SK-N-DZ (cell line): ENCODE data around the gene C3orf20.
"Not testable (repeated sequence)": the region's sequence is repeated elsewhere in the genome, so short reads cannot be mapped to it uniquely, and the experiment has no call there.

Experiments used
- DNase-seq: peaks from one replicate; pipeline ENCODE4 v3.0.0-alpha.2; 2015; ENCODE audit warnings: low spot score

The C3orf20 gene

GRCh38 chr3:14794435-14794834, 119.5 kb downstream of the C3orf20 start:
- DNase-seq: no peak

GRCh38 chr3:14795996-14796395, 121.1 kb downstream of the C3orf20 start:
- no peak for DNase-seq

DNA sequence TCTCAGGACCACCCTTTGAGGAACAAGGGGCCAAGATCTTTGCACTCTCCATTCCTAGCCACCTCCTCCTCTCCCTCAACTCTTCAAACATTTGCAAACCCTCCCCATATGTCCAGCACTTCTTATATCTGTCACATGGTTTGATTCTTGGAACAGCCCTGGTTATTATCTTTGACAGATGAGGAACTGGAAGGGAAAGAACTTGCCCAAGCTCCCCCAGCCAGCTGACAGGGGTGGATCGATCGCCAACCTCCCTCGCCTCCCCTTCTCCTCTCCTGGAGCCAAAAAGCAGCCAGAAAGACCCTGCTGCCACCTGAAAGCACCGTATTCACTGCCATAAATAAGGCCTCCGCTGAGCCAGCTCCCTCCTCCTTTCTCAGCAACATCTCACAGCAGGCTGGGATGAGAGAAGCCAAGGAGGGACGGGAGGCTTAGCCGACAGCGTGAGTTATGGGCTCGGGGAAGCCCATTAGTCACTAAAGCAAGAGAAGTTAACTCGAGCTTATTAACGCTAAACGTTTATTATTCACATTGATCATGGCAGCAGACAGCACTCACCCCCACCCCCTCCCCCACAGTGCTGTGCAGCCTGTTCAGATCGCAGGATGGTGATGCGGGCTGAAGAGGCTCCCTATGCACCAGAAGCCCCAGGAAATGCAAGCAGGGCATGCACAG, 121.6 kb downstream of the C3orf20 start:
- no peak for DNase-seq

DNA sequence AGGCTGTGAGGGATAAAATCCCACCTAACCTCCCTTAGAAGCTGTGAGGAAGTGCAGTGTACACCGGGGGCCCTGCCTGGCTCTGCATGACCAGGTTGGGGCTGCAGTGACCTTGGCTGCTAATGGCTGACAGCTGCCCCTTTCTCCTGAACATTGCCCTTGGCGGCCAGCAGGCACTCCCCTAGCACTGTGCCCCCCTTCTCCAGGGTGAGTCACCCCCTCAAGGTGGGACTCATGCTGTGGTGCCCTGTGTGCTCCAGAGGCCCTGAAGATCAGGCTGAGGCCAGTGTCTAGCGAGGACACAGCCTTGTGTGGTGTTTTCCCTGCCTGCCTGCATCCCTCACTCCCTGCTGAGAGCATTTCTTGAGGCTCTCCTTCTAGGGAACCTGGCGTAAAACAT, 122.8 kb downstream of the C3orf20 start:
- DNase-seq: no peak

- DNase-seq: no peak
Observed at GRCh38 chr3:14798231-14798630, 123.3 kb downstream of the C3orf20 start.

DNA sequence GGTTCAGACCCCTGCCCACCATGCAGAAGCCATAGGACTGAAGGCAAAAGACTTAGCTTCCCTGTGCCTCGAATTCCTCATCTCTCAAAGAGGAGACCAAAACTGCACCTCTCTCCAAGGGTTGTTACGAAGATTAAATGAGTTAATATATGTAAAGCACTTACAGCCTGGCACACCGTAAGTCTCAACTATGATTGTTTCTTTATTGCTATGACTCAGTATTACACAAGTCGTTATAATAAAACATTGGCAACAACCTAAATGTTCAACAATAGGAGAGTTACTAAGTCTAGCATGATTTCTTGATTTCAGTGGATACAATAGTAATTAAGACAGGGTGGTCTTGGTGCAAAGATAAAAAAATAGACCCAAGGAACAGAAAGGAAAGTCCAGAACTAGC, 124.2 kb downstream of the C3orf20 start:
- no peak for DNase-seq

DNA sequence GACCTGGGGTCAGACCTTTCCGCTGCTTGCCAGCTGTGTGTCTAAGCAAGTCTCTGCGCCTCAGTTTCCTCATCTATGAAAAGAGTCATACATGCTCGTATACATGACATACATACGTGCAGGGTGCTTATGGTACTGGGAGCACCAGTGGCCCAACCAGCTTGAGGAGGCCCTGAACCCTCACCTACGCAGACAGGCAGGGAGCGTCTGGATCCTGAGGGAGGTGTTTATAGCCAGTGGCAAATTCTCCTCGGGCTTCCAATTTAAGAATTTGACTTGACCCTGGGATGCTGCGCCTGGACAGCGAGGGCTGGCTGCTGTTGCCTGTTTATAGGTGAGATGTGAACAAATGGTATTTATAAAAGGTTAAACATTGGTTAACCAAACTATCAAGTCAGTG, 126.1 kb downstream of the C3orf20 start:
- no peak for DNase-seq

DNA sequence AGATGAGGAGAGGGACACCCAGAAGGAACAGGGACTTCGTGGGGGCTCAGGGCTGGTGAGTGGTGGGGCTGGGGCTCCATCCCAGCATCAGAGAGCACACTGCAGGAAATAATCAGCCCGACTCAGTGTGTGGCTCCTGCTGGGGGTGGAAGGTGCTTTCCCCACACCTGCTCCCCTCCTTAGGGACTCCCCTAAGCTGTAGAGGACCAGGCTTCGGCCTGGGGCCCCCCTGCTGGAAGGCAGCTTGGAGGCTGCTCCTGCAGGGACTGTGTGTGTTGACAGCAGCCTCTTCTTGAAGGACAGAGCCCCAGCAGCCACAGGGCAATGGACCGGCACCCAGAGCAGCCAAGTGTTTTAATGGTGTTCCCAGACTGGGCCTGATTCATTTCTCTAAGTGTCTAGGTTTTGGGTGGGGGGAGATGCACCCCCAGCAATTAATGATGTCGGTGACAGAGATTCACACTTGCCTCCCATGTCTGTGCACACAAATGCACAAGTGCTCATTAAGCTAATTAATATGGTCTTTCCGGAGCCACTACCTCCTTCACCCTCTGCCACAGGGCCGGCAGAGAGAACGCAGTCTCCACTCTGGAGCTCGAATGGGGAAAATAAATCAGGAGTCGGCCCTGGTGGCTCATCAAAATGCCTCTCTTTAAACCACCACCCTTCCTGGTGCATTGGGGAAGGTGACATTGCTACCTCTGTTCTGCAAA, 126.9 kb downstream of the C3orf20 start:
- no peak for DNase-seq

DNA sequence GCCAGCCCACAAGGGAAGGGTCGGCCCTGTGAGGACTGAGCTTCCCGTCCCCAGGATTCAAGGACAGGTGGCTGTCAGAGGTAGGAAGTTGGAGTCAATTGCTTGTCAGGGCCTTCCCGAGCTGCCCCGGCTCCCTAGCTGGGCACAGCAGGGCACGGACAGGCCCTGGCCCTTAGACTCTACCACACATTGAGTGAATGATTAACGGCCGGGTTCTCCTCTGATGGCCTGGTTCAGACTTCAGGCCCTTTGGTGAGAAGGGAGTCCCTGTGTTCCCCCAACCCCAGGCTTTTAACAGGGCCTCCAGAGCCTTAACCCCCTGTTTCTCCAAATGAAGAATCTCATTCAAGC, 127.4 kb downstream of the C3orf20 start:
- no peak for DNase-seq

- DNase-seq: no peak
Observed at GRCh38 chr3:14803101-14803980, 128.4 kb downstream of the C3orf20 start.

GRCh38 chr3:14803981-14804834, 129.3 kb downstream of the C3orf20 start:
- DNase-seq: no peak

GRCh38 chr3:14804835-14805780, 130.2 kb downstream of the C3orf20 start:
- no peak for DNase-seq

DNA sequence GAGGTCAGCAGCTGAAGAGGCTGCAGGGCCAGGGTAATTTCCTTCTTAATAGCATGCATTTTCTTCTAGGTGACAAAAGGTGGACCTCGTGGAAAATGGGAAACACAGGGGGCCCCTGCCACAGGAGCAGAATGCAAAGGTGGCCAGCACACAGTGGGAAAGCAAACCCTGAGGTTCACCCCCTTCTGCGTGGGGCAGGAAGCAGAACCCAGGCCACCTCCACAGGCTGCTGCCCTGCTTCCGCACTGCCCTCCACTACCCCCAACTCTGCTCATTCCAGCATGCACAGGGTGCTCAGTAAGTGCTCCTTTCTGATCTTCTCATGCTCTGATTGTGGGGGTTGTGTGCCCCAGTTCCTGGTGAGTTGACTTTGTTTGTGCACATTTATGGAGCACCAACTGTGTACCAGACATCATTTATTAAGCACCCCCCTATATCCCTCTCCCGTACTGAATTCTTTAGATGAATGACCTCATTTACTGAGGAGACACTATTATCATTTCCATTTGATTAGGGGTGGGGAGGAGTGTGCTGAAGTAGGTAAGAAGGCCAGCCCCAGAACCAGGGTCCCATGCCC, 131.1 kb downstream of the C3orf20 start:
- no peak for DNase-seq

GRCh38 chr3:14806641-14807263, 131.8 kb downstream of the C3orf20 start:
- DNase-seq: no peak

DNA sequence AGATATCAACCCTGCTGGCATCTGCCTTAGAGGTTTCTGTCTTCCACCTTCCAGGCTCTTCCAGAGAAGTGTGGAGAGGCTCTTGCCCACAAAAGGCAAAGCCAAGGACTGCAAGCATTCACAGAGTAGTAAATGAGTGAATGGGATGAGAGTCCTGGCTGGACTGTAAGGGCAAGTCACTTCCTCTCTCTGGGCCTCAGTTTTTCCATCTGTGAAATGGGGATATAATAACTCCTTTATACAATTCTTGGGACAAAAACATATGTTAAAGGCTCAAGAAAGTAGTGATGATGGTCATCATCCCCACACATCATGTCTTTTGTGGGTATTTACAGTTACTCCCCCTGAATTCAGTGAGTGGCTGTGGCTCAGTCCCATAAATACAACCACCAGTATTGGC, 133.1 kb downstream of the C3orf20 start:
- DNase-seq: no peak

DNA sequence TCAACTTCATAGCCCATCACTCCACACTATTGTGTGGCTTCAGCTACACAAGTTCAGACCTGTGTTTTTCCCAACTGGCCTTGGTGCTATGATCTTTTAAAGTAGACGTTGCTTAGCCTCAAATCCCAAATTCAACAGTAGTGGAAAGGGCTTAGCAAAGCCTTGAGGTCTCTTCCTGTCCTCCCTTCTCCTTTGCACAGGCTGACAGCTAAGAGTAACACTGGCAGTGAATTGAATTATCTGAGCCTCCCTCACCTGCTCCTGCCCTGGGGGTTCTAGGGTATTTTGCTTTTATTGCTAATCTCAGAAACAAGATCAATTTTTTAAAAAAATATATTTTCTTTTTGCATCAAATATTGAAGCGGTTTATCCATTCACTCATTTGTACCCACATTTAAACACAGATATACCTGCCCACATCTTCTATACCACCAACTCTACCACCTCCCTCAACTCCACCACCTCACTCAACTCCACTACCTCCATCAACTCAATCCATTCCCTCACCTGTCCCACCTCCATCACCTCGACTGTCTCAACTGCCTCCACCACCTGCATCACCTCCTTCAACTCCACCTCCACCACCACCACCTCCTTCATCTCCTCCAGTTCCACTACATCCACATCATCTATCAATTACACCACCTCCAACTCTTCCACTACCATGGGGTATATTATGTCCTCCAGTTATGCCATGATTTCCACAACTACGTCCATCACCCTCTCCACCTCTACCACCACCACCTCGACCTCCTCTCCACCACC, 133.7 kb downstream of the C3orf20 start:
- DNase-seq: no peak

DNA sequence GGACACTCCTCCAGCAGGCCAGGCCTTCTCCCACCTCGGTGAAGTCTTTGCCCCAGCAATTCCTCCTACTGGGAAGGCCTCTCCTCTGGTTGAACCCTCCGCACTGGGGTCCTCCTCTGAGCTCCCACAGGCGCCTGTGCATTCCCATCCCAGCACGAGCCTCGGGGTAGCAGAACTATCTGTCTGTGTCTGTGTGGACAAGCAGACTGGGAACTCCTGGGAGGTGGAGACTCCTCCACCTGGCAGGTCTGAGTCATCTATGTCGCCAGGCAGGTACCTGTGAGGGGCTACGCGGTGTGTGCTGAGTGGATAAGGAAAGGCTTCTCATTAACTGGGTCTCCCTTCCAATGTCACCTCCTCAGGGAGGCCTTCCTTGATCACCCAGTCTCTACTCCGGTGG, 134.7 kb downstream of the C3orf20 start:
- DNase-seq: not testable (repeated sequence)

GRCh38 chr3:14810070-14810791, 135.3 kb downstream of the C3orf20 start:
- no peak for DNase-seq
